Non-pigmented ciliary epithelial cell (primary cell): ENCODE data around the gene SPEN.
"Not testable (repeated sequence)": the region's sequence is repeated elsewhere in the genome, so short reads cannot be mapped to it uniquely, and the experiment has no call there.

Experiments used
- DNase-seq: peaks from one replicate; pipeline ENCODE4 v3.0.0-alpha.2; 2010; ENCODE audit warnings: low read depth

SPEN gene

GRCh38 chr1:15834406-15835204, 12.9 kb upstream of the SPEN start:
- peak; percentile 71 for DNase-seq

GRCh38 chr1:15835205-15835740, 12.2 kb upstream of the SPEN start:
- DNase-seq: no peak

- DNase-seq: peak; percentile 96
These were observed 11.6 kb upstream of the SPEN start for GRCh38 chr1:15835741-15836510.

GRCh38 chr1:15836511-15836771, 11.1 kb upstream of the SPEN start:
- DNase-seq: not testable (repeated sequence)

- DNase-seq: no peak
These were observed 10.5 kb upstream of the SPEN start for GRCh38 chr1:15836772-15837669.

GRCh38 chr1:15837931-15838330, 9.6 kb upstream of the SPEN start:
- no peak for DNase-seq

- DNase-seq: no peak
These were observed 8.8 kb upstream of the SPEN start for GRCh38 chr1:15838721-15839120.

- no peak for DNase-seq
These were observed 3.5 kb upstream of the SPEN start for GRCh38 chr1:15843826-15844572.

GRCh38 chr1:15846056-15846455, 1.5 kb upstream of the SPEN start:
- DNase-seq: not testable (repeated sequence)

GRCh38 chr1:15847893-15848142, 311 bp downstream of the SPEN start:
- no peak for DNase-seq

- DNase-seq: no peak
These were observed 829 bp downstream of the SPEN start for GRCh38 chr1:15848143-15848928.

- peak; percentile 36 for DNase-seq
These were observed 1.6 kb downstream of the SPEN start for GRCh38 chr1:15848929-15849774.

GRCh38 chr1:15849775-15850324, 2.3 kb downstream of the SPEN start:
- DNase-seq: no peak

- no peak for DNase-seq
These were observed 3.0 kb downstream of the SPEN start for GRCh38 chr1:15850471-15851001.

- no peak for DNase-seq
These were observed 3.9 kb downstream of the SPEN start for GRCh38 chr1:15851210-15852035.

- DNase-seq: no peak
These were observed 4.7 kb downstream of the SPEN start for GRCh38 chr1:15852036-15852827.

- DNase-seq: no peak
These were observed 5.4 kb downstream of the SPEN start for GRCh38 chr1:15852828-15853302.

GRCh38 chr1:15856888-15857287, 9.4 kb downstream of the SPEN start:
- DNase-seq: no peak
